ENCODE results near the gene KLF17.

DNA sequence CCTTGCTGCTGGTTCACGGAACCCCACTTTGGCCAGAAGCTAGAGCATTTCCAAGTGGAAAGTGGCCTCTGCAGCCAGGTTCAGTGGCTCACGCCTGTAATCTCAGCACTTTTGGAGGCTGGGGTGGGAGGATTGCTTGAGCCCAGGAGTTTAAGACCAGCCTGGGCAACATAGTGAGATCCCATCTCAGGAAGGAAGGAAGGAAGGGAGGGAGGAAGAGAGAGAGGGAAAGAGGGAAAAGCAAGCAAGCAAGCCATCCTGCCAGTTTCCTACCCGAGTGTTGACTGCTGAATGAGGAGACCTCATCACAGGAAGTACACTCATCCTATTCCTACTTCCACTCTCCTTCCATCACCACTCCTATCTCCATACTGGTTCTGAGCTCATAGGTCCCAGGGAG, 12.8 kb upstream of the KLF17 start:
- TF ChIP-seq CTCF (IDR thresholded peaks at IDR 0.05; ENCODE audit: low read depth, low read length): no peak
- TF ChIP-seq EZH2phosphoT487 (IDR thresholded peaks at IDR 0.05; ENCODE audit: low read depth): no peak
